NCI-H2107 treated with DMSO at 0.1 percent for 48 hours (cell line): ENCODE data around the gene OR14A16.

Experiments used
- DNase-seq: peaks from one replicate; lab custom pipeline; 2025; ENCODE audit not compliant: unreplicated experiment; lab: John Stamatoyannopoulos, UW

Gene OR14A16

DNA sequence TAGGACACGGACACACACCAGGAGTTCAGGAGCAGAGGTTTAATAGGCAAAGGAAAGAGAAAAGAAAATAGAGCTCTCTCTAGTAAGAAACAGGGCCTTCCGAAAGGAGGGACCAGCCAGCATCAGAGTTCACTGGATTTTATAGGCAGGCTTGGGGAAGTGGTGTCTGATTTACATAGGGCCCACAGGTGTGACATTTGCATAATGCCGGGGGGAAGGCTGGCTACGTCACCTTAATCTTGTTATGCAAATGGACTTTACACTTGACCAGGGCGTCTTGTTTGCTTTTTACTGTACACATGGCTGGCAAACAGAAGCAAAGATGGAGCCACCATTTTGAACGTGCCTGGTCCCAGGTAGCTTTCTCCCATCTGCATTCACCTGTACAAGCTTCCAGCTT, at the start of gene OR14A16:
TSS of gene OR14A16 (minus strand) at position 97 of the 400 bp plus-strand sequence. CDS start 8,390 bp downstream, outside the sequence.
- no peak for DNase-seq

GRCh38 chr1:247865416-247865815, 41.5 kb upstream of the OR14A16 start:
- DNase-seq = no peak

DNA sequence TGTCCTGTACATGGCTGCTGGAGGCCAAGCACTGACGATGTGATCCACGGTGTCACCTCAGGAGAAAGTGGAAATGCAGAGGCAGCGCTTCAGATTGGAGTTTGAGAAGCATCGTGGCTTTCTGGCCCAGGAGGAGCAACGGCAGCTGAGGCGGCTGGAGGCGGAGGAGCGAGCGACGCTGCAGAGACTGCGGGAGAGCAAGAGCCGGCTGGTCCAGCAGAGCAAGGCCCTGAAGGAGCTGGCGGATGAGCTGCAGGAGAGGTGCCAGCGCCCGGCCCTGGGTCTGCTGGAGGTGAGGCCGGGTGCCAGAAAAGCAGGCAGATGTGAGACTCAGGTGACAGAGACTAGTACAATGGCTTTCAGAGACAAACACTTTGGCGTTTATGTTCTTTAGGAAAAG, 40.7 kb upstream of the OR14A16 start:
- DNase-seq = no peak

GRCh38 chr1:247862756-247863155, 38.8 kb upstream of the OR14A16 start:
- DNase-seq = no peak

- no peak for DNase-seq
Measured at GRCh38 chr1:247857985-247858619, 34.2 kb upstream of the OR14A16 start.

DNA sequence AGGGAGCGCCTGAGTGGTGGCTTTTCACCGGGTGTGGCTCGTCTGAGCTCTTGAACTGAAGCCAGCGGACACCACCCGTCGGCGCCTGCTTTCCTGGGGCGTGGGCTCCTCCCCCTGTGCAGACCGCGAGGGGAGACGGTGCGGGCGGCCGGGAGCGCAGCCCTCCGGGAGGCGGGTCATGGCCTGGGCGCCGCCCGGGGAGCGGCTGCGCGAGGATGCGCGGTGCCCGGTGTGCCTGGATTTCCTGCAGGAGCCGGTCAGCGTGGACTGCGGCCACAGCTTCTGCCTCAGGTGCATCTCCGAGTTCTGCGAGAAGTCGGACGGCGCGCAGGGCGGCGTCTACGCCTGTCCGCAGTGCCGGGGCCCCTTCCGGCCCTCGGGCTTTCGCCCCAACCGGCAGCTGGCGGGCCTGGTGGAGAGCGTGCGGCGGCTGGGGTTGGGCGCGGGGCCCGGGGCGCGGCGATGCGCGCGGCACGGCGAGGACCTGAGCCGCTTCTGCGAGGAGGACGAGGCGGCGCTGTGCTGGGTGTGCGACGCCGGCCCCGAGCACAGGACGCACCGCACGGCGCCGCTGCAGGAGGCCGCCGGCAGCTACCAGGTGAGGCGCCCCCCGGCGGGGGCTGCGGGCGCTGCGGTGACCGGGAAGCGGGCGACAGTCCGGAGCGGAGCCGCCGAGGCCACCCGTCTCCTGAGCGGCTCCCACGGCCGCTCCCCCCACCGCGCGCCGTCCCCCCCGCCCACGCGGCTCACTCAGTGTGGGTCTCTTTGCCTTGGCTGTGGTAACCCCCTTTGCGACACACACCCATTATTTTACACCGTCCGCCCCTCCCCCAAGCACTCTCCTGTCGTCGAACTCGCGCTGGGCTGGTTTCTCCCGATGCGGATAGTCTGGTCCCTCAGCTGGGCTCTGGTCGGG, 33.4 kb upstream of the OR14A16 start, which contains the start of gene TRIM58:
TSS of gene TRIM58 (plus strand) at position 119 of the 916 bp plus-strand sequence. CDS start at position 179, 60 bp downstream.
- no peak for DNase-seq

- DNase-seq = no peak
Measured at GRCh38 chr1:247855911-247856310, 32.0 kb upstream of the OR14A16 start.

GRCh38 chr1:247854899-247855545, 31.1 kb upstream of the OR14A16 start:
- DNase-seq = no peak

GRCh38 chr1:247849616-247850015, 25.7 kb upstream of the OR14A16 start:
- no peak for DNase-seq

GRCh38 chr1:247848346-247848745, 24.4 kb upstream of the OR14A16 start:
- DNase-seq = no peak

- DNase-seq = no peak
Measured at GRCh38 chr1:247845693-247846017, 21.7 kb upstream of the OR14A16 start.

- no peak for DNase-seq
Measured at GRCh38 chr1:247845011-247845692, 21.2 kb upstream of the OR14A16 start.

DNA sequence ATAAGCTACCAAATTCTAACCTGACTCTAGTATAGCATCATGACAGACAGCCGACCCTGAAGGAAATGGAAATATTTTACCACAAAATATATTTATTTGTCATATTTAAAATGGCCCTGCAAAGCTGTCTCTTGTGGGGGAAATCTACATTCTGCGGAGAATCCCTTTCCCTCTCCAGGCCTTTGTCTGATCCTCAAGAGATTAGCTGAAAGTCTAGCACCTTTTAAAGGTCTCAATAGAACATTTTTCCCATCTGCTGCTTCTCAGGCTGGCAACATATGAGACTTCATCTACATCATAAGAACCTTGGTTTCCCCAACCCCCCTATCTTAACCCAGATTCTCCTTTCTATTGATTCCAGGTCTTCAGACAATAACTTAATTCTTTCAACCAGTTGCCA, 19.5 kb upstream of the OR14A16 start:
- no peak for DNase-seq

GRCh38 chr1:247841796-247842195, 17.9 kb upstream of the OR14A16 start, which contains the start of gene OR11L1:
OR11L1 (minus strand) TSS chr1:247841896; CDS start chr1:247841896, 0 bp downstream.
- DNase-seq = no peak

GRCh38 chr1:247840818-247841217, 16.9 kb upstream of the OR14A16 start:
- DNase-seq = no peak

- DNase-seq = no peak
Measured at GRCh38 chr1:247833601-247834000, 9.7 kb upstream of the OR14A16 start.

DNA sequence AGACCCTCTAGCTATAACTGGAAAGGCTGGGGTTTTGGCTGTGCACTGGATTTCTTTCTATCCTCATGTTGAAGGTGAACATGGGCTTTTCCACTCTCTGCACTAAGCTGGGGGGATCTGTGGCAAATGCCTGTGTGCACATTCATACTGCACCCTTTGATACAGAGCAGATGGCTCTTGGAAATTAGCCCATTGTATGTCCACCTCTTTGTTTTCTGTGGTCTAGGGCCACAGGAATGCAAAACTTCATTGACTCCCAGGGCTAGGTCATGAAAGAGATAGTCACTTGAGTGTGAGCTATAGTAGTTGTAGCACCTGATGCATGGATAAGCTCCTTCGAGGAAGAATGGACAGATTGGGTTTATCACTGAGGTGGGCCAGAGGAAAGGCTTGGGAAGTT, 5.7 kb upstream of the OR14A16 start:
- DNase-seq = no peak

DNA sequence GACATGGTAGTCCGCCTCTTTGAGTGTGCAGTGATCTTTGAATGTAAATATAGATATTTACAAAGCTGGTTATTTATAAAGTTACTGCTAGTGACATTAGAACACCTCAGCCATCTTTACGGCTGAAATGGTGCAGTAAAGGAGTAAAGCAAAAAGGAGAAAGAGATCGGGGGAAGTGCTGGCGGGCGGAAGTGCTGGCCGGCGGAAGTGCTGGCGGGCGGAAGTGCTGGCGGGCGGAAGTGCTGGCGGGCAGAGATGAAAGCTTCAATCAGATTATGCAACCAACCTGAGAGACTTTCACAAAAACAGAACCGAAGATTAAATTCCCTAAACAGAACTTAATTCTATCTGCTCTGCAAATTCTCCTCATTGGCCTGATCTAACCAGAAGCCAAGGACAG, 1.4 kb upstream of the OR14A16 start:
- no peak for DNase-seq

DNA sequence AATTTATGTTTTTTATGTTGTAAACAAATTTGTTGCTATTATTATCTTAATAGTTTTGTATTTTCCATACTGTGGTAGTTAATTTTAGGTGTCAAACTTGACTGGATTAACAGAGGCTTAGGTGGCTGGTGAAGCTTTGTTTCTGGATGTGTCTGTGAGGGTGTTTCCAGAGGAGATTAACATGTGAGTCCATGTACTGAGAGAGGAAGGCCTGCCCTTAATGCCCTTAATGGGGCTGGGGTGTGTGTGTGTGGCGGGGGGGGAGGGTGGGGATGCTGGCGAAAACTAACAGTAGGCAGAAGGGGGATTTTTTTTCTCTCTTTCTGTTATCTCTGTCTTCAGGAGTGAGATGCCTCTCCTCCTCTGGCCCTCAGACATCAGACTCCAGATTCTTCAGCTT, 1.9 kb downstream of the OR14A16 start:
- no peak for DNase-seq

GRCh38 chr1:247812637-247813036, 11.3 kb downstream of the OR14A16 start:
- no peak for DNase-seq

DNA sequence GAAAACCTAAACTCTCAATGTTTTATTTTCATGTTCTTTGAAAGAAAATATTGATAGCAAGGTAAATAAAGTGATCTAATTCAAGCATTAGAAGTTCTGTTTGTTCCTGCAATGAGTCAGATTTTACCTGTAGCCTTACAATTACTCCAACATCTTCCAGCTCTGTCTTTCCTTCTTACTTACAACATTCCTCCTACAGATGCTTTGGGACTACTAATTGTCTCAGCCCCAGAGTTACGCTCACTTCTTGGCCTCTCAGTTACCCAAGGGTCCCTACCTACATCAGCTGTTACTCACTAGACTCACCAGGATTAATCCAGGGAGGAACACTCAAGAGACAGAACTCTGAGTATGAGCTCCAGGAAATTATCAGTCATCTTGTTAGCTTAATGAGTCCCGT, 26.4 kb downstream of the OR14A16 start:
- DNase-seq = no peak
